HT1080 (cell line): ENCODE data around the gene FNDC4. TPM values are rescaled to one million over a fixed set of nuclear protein-coding genes. Genes with fewer than 3 reads are reported as not detected.
"Not testable (repeated sequence)": the region's sequence is repeated elsewhere in the genome, so short reads cannot be mapped to it uniquely, and the experiment has no call there.

Experiments
- DNase-seq: peaks from one replicate; pipeline ENCODE4 v3.0.0-alpha.2; 2015; ENCODE audit warnings: low read depth
- polyA plus RNA-seq, 2 experiments: library from polyadenylated mRNA; depleted of rRNA; stranded (reverse); fragments of >200 nt; gene quantifications; 2 replicates each; pipeline ENCODE4 v1.2.3, GENCODE V29; 2015
- total RNA-seq: library from RNA; depleted of rRNA; stranded (reverse); fragments of >200 nt; shearing (Covaris generic); gene quantifications from 2 replicates; pipeline ENCODE4 v1.2.3, GENCODE V29; 2014; rRNA removed

The FNDC4 gene
- total RNA-seq: 0.88 and 1.2 TPM in 2 replicates
- polyA plus RNA-seq (2015; cell fraction: cytosol; rRNA removed): 1.7 and 1.8 TPM in 2 replicates
- 0.99 and 1.2 TPM in 2 replicates for polyA plus RNA-seq (2015; cell fraction: nucleus; rRNA removed)

- DNase-seq: no peak
Observed at GRCh38 chr2:27494944-27495554, at the start of gene FNDC4. TSS of gene FNDC4 (minus strand) at chr2:27495200. CDS start at chr2:27494679, 521 bp downstream.

DNA sequence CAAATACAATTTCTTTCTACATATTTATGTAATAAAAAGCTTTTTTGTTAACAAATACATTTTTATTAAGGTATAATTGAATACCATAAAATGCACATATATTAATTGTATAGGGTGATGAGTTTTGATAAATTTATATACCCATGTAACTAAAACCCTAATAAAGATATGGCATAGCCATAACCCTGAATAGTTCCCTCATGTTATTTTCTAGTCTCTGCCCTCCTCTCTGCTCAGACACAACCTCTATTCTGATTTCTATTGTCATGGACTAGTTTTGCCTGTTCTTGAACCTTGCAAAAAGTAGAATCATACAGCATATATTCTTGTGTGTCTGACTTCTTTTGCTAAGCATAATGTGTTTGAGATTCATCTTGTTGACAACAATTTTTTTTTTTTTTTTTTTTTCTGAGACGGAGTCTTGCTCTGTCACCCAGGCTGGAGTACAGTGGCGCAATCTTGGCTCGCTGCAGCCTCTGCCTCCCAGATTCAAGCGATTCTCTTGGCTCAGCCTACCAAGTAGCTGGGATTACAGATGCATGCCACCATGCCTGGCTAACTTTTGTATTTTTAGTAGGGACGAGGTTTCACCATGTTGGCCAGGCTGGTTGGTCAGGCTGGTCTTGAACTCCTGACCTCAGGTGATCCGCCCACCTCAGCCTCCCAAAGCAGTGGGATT, 49.3 kb upstream of the FNDC4 start:
- no peak for DNase-seq

- not testable (repeated sequence) for DNase-seq
Observed at GRCh38 chr2:27539649-27540048, 44.6 kb upstream of the FNDC4 start.

GRCh38 chr2:27538839-27539450, 43.9 kb upstream of the FNDC4 start:
- DNase-seq: not testable (repeated sequence)

DNA sequence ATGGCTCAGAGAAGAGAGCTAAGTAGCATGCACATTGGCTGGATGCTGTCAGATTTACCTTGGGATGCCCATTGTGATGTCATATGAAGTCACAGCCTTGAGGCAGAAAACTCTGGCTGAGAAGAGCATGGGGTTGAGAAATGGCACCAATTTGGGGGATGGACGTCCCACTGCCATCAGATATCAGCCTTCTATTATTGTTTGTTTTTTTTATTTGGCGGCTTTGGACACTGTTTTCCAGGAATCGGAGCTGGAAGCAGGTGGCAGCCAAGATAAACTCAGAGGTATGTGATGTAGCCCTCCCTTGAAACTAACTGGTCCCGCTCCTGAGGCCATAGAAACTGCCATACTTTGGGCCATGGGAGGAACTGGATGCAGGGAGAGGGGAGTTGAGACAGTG, 42.3 kb upstream of the FNDC4 start:
- no peak for DNase-seq

DNA sequence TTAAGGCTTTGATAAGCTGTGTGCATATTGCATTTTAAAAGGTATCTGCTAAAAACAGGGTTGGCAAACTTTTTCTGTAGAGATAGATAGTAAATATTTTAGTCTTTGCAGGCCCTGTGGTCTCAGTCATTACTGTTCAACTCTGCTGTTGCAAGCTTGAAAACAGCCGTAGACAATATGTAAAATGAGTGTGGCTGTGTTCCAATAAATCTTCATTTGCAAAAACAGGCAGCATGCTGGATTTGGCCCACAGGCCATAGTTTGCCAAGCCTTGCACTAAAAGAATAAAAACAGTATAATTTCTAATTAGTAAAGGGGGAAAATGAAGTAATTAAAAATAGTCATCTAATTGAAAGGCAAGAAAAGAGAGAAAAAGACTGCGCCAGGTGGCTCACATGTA, 37.0 kb upstream of the FNDC4 start:
- no peak for DNase-seq

GRCh38 chr2:27527182-27527581, 32.2 kb upstream of the FNDC4 start:
- peak; percentile 19 for DNase-seq

- no peak for DNase-seq
Observed at GRCh38 chr2:27522400-27522945, 27.5 kb upstream of the FNDC4 start.

DNA sequence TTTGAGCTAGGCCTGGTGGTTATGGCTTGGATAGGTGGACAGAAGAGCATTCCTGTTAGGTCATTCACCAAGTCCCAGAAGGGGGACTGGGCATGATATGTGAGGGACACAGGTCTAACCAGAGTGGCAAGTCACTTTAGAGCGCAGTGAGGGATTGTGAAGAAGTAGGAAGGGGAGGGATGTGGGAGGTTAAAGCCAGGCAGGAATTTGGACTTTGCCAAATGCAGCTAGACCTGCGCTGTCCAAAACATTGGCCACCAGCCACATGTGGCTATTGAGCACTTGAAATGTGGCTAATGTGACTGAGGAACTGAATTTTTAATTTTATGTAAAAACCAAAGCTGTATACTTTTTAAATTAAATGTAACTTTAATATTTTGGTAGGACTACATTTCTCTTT, 25.3 kb upstream of the FNDC4 start:
- no peak for DNase-seq

GRCh38 chr2:27518782-27519113, 23.7 kb upstream of the FNDC4 start:
- no peak for DNase-seq

DNA sequence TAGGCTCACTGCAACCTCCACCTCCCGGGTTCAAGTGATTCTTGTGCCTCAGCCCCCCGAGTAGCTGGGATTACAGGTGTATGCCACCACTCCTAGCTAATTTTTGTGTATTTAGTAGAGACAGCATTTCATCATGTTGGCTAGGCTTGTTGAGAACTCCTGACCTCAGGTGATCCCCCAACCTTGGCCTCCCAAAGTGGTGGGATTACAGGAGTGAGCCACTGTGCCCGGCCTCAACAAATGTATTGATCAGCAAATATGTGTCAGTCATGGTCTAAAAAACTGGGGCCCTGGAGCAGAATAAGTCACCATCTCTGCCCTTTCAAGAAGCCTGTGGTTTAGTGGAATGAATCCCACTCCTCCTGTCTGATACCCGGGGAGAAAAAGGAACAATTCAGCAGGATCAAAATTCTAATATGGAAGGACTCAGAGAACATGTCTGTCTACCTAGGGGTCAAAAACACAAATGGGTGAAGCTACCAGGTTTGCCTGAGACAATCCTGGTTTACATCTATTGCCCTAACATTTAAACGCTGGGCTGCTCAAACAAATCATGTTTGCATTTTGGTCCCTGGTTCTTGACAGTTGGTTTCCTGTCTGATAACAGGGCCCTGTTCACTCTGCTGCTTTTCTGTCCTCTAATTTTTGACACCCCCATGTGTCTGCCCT, 23.2 kb upstream of the FNDC4 start:
- DNase-seq: no peak

GRCh38 chr2:27509326-27509725, 14.3 kb upstream of the FNDC4 start:
- DNase-seq: peak; percentile 52

DNA sequence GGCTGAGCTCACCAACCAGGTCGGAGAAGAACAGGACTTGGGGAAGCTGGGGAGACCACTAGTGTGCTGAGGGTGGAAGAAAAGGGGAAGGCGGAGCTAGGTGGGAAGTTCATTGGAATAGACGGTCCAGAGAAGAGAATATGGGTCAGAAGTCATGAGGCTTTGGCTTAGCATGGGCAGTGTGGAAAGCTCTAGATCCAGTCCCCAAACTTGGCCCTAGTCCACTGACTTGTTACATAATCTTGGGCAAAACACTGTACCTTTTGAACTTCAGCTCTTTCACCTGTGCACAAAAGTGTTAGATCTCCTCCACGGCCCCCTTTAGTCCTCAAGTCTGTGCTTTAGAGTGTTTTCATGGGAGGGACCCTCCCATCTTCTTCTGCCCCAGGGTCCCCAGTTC, 12.3 kb upstream of the FNDC4 start:
- no peak for DNase-seq

DNA sequence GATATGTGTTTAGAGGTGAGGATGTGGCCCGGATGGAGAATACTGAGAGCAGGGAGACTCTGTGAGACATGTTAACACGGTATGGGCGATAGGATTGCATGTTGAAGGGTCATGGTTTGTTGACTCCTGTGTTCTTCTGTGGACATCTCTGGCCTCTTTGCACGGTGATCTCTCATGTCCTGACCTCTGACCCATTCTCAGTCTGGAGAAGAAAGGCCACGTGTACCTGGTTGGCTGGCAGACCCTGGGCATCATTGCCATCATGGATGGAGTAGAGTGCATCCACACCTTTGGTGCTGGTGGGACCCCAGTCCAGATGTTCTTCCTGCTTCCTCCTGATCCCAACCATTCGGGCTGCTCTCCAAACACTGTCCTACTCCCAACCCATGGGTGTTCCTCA, 11.6 kb upstream of the FNDC4 start:
- DNase-seq: no peak

GRCh38 chr2:27502142-27502541, 7.1 kb upstream of the FNDC4 start:
- no peak for DNase-seq

DNA sequence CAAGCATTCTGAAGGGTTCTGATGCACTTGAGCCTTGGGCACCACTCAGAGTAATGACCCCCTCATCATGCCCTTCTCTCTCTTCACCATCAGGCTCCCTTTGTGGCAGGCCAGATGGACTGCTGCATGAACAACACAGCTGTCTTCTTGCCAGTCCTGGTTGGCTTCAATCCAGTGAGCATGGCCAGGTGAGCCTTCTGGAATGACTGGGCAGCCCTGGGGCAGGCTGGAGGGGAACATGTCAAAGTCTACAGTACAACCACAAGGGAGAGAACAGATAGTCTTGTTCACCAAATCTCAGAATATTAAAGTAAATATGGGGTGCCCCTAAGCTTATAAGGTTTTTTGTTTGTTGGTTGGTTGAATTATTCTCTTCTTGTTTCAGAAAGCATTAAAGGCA, 6.0 kb upstream of the FNDC4 start:
- DNase-seq: no peak

DNA sequence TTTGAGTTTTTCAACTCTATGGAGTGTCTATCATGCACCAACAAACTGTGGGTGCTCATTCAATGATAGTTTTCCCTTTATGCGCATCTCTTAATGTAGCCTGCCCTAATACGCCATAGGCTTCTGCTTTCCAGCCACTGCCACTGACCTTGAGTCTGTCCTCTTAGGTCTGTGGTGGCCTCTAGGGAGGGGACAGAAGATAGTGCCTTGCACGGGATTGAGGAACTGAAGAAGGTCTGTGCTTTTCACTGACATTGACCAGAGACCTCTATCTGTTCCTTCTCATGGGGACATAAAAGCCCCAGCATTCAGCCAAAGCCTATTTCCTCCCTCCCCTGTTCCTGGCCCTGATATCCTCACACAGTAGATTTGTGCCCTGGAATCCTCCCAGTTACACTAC, 4.0 kb upstream of the FNDC4 start:
- DNase-seq: no peak

- DNase-seq: no peak
Observed at GRCh38 chr2:27497288-27497627, 2.3 kb upstream of the FNDC4 start.

DNA sequence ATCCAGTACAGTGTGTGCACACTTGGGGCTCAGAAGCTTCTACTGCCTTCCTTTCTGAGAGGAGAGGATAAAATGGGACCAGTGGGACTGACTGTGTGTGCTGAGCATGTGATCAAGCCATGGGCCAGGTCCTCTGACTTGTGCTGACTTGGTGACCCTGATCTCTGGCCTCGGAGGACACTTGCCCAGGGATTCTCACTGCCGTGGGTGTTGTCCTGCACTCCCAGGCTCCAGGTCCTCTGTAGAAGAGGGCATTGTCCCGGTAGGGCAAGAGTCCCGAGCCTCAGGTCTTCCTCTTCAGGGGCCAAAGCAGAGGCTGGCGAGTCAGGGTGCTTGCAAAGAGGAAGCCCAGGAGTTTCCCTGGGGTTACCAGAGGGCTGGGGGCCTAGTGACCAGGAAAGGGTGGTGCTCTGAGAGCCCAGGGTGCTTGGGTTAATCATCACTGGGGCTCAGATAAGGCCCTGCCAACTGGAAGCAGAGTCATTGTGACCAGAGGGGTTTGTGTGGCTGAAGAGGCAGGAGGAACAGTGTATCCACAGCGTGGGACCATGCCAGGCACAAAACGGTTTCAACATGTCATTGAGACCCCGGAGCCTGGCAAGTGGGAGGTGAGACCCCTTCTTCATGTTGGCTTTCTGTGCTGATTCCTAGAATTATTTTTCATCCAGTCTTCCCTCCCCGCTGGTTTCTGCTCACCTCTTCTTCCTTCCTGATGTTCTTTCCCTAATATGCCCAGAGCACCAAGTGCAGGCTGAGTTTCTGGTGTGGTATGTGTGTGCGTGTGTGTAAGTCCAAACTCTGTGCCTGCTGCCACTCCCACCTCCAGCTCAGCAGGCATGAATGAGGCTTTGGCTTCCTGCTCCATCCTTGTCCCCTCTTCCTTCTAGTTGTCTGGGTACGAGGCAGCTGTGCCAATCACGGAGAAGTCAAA, 1.6 kb upstream of the FNDC4 start, which contains the start of gene GCKR:
Gene GCKR (plus strand): TSS at position 483 of the 931 bp plus-strand sequence. CDS start 66 bp downstream, at position 549.
- peak; percentile 34 for DNase-seq

GRCh38 chr2:27495840-27496356, 898 bp upstream of the FNDC4 start:
- DNase-seq: no peak
